GM23338 (cell line): ENCODE data around the gene PDE4D. TPM values are rescaled to one million over a fixed set of nuclear protein-coding genes. Genes with fewer than 3 reads are reported as not detected.

ENCODE experiments used
- ATAC-seq: fragments of 200-7000 bp; cut with Tn5 transposase; 3 replicates; pipeline ENCODE4 v1.9.1; 2020
- DNase-seq: peaks from one replicate; pipeline ENCODE4 v3.0.0-alpha.2; 2015; ENCODE audit warnings: low spot score
- H2AFZ ChIP-seq: fragments of 200-600 bp; sonication (generic); 2 replicates; pipeline ENCODE4 v1.8.0; 2016; ENCODE audit warnings: antibody characterized with exemption, mild to moderate bottlenecking, moderate library complexity
- H3F3A ChIP-seq: fragments of 200-600 bp; sonication (generic); replicated peaks from 2 replicates; pipeline ENCODE4 v1.8.0; 2017; ENCODE audit warnings: antibody characterized with exemption, mixed run types, low read depth
- H3K27ac ChIP-seq: fragments of 200-600 bp; sonication (generic); 2 replicates; pipeline ENCODE4 v1.6.1; 2016; ENCODE audit warnings: low read depth
- H3K27me3 ChIP-seq: fragments of 200-600 bp; sonication (generic); 2 replicates; pipeline ENCODE4 v1.8.0; 2016; ENCODE audit warnings: mild to moderate bottlenecking, mixed run types, moderate library complexity; ENCODE audit not compliant: insufficient read depth
- H3K36me3 ChIP-seq: fragments of 200-600 bp; sonication (generic); 2 replicates; pipeline ENCODE4 v1.8.0; 2016; ENCODE audit warnings: mild to moderate bottlenecking; ENCODE audit not compliant: insufficient read depth
- H3K4me1 ChIP-seq: fragments of 200-600 bp; sonication (generic); 2 replicates; pipeline ENCODE4 v1.8.0; 2016; ENCODE audit warnings: mild to moderate bottlenecking, moderate library complexity; ENCODE audit not compliant: insufficient read depth
- H3K4me2 ChIP-seq: fragments of 200-600 bp; sonication (generic); 2 replicates; pipeline ENCODE4 v1.7.1; 2017; ENCODE audit warnings: mixed run types
- H3K4me3 ChIP-seq: fragments of 200-600 bp; sonication (generic); 2 replicates; pipeline ENCODE4 v1.6.1; 2016; ENCODE audit warnings: mixed run types
- H3K79me2 ChIP-seq: fragments of 200-600 bp; sonication (generic); replicated peaks from 2 replicates; pipeline ENCODE4 v1.8.0; 2017; ENCODE audit warnings: mild to moderate bottlenecking; ENCODE audit not compliant: insufficient read depth
- H3K9me2 ChIP-seq: fragments of 200-600 bp; sonication (generic); 2 replicates; pipeline ENCODE4 v1.8.0; 2017; ENCODE audit not compliant: insufficient read depth
- H4K20me1 ChIP-seq: fragments of 200-600 bp; sonication (generic); replicated peaks from 2 replicates; pipeline ENCODE4 v1.8.0; 2017; ENCODE audit warnings: mild to moderate bottlenecking; ENCODE audit not compliant: insufficient read depth
- H3K27ac Mint-ChIP-seq: 2 replicates; pipeline ENCODE4 v1.8.0; 2020; ENCODE audit warnings: inconsistent platforms, mild to moderate bottlenecking, moderate library complexity, mixed read lengths
- H3K27me3 Mint-ChIP-seq: 3 replicates; pipeline ENCODE4 v1.8.0; 2022; ENCODE audit warnings: low read depth, mild to moderate bottlenecking, moderate library complexity, mixed read lengths, inconsistent platforms; ENCODE audit not compliant: insufficient read depth, poor library complexity
- H3K36me3 Mint-ChIP-seq: 3 replicates; pipeline ENCODE4 v1.8.0; 2021; ENCODE audit warnings: low read depth, mild to moderate bottlenecking, inconsistent platforms, moderate library complexity, mixed read lengths
- H3K4me1 Mint-ChIP-seq: 3 replicates; pipeline ENCODE4 v1.8.0; 2020; ENCODE audit warnings: mild to moderate bottlenecking, inconsistent platforms, mixed read lengths
- H3K4me3 Mint-ChIP-seq: 3 replicates; pipeline ENCODE4 v1.8.0; 2021; ENCODE audit warnings: moderate library complexity, mild to moderate bottlenecking, inconsistent platforms, mixed read lengths
- H3K9me3 Mint-ChIP-seq: 3 replicates; pipeline ENCODE4 v1.8.0; 2020; ENCODE audit warnings: moderate library complexity, mild to moderate bottlenecking, inconsistent platforms, mixed read lengths
- CREB1 ChIP-seq: fragments of 250-450 bp; sonication (Bioruptor Pico); IDR thresholded peaks from 2 replicates; pipeline ENCODE4 v1.5.0; 2020; ENCODE audit warnings: low read depth, mild to moderate bottlenecking, moderate library complexity
- EZH2 ChIP-seq: fragments of 200-600 bp; sonication (generic); IDR thresholded peaks from one replicate; pipeline ENCODE4 v1.8.0; 2017; ENCODE audit warnings: antibody characterized with exemption, mild to moderate bottlenecking, low read depth; ENCODE audit not compliant: unreplicated experiment
- EZH2phosphoT487 ChIP-seq: fragments of 200-600 bp; sonication (generic); IDR thresholded peaks from one replicate; pipeline ENCODE4 v1.8.1; 2018; ENCODE audit warnings: antibody characterized with exemption; ENCODE audit not compliant: unreplicated experiment
- JUNB ChIP-seq: IDR thresholded peaks from one replicate; pipeline ENCODE4 v1.6.1; 2016; ENCODE audit warnings: antibody characterized with exemption; ENCODE audit not compliant: unreplicated experiment
- NANOG ChIP-seq: IDR thresholded peaks from 2 replicates; pipeline ENCODE4 v1.6.1; 2016; ENCODE audit warnings: antibody characterized with exemption, borderline replicate concordance
- POLR2AphosphoS5 ChIP-seq: IDR thresholded peaks from 2 replicates; pipeline ENCODE4 v1.6.1; 2016; ENCODE audit warnings: antibody characterized with exemption, low read depth
- STAT1 ChIP-seq: IDR thresholded peaks from one replicate; pipeline ENCODE4 v1.6.1; 2016; ENCODE audit warnings: antibody characterized with exemption; ENCODE audit not compliant: unreplicated experiment
- ZNF114 ChIP-seq: fragments of 250-450 bp; sonication (Bioruptor Pico); IDR thresholded peaks from 2 replicates; pipeline ENCODE4 v1.5.0; 2020; ENCODE audit warnings: mild to moderate bottlenecking, moderate library complexity
- ZNF331 ChIP-seq: fragments of 250-450 bp; sonication (Bioruptor Pico); IDR thresholded peaks from 2 replicates; pipeline ENCODE4 v1.5.0; 2020; ENCODE audit warnings: low read depth, mild to moderate bottlenecking, moderate library complexity
- polyA plus RNA-seq: library from polyadenylated mRNA; unstranded; fragments of >200 nt; fragmentation: Nextera tagmentation; extraction: Ambion mirVana; gene quantifications from 2 replicates; pipeline ENCODE4 v1.2.1, GENCODE V29; 2016
- total RNA-seq: library from RNA; depleted of rRNA; stranded (reverse); fragments of >200 nt; shearing (Covaris generic); gene quantifications from 2 replicates; pipeline ENCODE4 v1.2.3, GENCODE V29; 2014
- TF ChIP-seq, protein P1 (sequence below): fragments of 250-450 bp; sonication (Bioruptor Pico); IDR thresholded peaks from 2 replicates; pipeline ENCODE4 v1.5.0; 2020; ENCODE audit warnings: mild to moderate bottlenecking, moderate library complexity
- TF ChIP-seq, protein P2 (sequence below), 2 experiments: fragments of 200-600 bp in 1 of 2; sonication (generic) in 1 of 2; conservative IDR thresholded peaks; 2 replicates each; pipeline versions ENCODE4 v1.5.1 to v1.6.1; 2016 to 2017; ENCODE audit warnings: antibody characterized with exemption in 2 of 2, low read depth in 2 of 2, mild to moderate bottlenecking in 2 of 2, moderate library complexity in 1 of 2
- TF ChIP-seq, protein P3 (sequence below): IDR thresholded peaks from 2 replicates; pipeline ENCODE4 v1.6.1; 2016; ENCODE audit warnings: antibody characterized with exemption
- TF ChIP-seq, protein P4 (sequence below): IDR thresholded peaks from one replicate; pipeline ENCODE4 v1.6.1; 2018; ENCODE audit warnings: antibody characterized with exemption; ENCODE audit not compliant: unreplicated experiment

PDE4D gene
- total and polyA plus RNA-seq, 2 experiments from 2014 or later, result 2.1 to 4.7 TPM

DNA sequence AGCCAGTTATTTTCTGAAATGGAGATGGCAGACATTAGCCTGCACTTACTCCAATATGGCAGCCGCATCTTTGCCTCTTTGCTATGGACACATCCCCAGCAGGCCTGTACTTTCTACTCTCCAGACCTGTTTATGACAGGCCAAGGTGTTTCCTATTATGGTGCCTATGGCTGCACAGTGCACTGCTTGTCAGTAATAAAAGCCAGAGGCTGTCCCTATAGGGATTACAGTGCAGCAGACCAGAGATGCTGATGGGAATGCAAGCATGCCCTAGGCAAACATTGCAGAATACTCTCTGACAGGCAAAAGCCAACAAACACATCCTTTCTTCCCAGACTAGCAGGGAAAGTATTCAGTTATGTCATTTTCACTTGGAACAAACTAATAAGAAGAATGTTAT is 867.8 kb downstream of the PDE4D start:
- Histone ChIP-seq H3K36me3 (no peaks in the 10 kb centered on the region), H3K27me3 (no peaks in the 10 kb centered on the region), H2AFZ (no peak overlapping the region), H3K4me3 (no peak overlapping the region), H3K79me2 (no peaks in the 10 kb centered on the region; the same call in 1 of the 2 replicates), H3K9me2 (no peaks in the 10 kb centered on the region), H4K20me1 (no peaks in the 10 kb centered on the region), H3F3A (no peaks in the 10 kb centered on the region), H3K4me1 (no peaks in the 10 kb centered on the region), H3K4me2 (no peak overlapping the region), H3K27ac (no peak overlapping the region)
- TF ChIP-seq ZNF331 (CRISPR knock-in tag) (no peak), ZNF114 (CRISPR knock-in tag) (no peak), STAT1 (no peak), JUNB (no peak), CREB1 (no peak), POLR2AphosphoS5 (no peak), EZH2 (no peak), NANOG (no peak), EZH2phosphoT487 (no peak)
- TF ChIP-seq, protein P1, sequence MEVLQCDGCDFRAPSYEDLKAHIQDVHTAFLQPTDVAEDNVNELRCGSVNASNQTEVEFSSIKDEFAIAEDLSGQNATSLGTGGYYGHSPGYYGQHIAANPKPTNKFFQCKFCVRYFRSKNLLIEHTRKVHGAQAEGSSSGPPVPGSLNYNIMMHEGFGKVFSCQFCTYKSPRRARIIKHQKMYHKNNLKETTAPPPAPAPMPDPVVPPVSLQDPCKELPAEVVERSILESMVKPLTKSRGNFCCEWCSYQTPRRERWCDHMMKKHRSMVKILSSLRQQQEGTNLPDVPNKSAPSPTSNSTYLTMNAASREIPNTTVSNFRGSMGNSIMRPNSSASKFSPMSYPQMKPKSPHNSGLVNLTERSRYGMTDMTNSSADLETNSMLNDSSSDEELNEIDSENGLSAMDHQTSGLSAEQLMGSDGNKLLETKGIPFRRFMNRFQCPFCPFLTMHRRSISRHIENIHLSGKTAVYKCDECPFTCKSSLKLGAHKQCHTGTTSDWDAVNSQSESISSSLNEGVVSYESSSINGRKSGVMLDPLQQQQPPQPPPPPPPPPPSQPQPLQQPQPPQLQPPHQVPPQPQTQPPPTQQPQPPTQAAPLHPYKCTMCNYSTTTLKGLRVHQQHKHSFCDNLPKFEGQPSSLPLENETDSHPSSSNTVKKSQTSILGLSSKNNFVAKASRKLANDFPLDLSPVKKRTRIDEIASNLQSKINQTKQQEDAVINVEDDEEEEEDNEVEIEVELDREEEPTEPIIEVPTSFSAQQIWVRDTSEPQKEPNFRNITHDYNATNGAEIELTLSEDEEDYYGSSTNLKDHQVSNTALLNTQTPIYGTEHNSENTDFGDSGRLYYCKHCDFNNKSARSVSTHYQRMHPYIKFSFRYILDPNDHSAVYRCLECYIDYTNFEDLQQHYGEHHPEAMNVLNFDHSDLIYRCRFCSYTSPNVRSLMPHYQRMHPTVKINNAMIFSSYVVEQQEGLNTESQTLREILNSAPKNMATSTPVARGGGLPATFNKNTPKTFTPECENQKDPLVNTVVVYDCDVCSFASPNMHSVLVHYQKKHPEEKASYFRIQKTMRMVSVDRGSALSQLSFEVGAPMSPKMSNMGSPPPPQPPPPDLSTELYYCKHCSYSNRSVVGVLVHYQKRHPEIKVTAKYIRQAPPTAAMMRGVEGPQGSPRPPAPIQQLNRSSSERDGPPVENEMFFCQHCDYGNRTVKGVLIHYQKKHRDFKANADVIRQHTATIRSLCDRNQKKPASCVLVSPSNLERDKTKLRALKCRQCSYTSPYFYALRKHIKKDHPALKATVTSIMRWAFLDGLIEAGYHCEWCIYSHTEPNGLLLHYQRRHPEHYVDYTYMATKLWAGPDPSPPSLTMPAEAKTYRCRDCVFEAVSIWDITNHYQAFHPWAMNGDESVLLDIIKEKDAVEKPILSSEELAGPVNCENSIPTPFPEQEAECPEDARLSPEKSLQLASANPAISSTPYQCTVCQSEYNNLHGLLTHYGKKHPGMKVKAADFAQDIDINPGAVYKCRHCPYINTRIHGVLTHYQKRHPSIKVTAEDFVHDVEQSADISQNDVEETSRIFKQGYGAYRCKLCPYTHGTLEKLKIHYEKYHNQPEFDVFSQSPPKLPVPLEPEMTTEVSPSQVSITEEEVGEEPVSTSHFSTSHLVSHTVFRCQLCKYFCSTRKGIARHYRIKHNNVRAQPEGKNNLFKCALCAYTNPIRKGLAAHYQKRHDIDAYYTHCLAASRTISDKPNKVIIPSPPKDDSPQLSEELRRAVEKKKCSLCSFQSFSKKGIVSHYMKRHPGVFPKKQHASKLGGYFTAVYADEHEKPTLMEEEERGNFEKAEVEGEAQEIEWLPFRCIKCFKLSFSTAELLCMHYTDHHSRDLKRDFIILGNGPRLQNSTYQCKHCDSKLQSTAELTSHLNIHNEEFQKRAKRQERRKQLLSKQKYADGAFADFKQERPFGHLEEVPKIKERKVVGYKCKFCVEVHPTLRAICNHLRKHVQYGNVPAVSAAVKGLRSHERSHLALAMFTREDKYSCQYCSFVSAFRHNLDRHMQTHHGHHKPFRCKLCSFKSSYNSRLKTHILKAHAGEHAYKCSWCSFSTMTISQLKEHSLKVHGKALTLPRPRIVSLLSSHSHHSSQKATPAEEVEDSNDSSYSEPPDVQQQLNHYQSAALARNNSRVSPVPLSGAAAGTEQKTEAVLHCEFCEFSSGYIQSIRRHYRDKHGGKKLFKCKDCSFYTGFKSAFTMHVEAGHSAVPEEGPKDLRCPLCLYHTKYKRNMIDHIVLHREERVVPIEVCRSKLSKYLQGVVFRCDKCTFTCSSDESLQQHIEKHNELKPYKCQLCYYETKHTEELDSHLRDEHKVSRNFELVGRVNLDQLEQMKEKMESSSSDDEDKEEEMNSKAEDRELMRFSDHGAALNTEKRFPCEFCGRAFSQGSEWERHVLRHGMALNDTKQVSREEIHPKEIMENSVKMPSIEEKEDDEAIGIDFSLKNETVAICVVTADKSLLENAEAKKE (CRISPR knock-in tag), result no peak
- TF ChIP-seq, protein P2, sequence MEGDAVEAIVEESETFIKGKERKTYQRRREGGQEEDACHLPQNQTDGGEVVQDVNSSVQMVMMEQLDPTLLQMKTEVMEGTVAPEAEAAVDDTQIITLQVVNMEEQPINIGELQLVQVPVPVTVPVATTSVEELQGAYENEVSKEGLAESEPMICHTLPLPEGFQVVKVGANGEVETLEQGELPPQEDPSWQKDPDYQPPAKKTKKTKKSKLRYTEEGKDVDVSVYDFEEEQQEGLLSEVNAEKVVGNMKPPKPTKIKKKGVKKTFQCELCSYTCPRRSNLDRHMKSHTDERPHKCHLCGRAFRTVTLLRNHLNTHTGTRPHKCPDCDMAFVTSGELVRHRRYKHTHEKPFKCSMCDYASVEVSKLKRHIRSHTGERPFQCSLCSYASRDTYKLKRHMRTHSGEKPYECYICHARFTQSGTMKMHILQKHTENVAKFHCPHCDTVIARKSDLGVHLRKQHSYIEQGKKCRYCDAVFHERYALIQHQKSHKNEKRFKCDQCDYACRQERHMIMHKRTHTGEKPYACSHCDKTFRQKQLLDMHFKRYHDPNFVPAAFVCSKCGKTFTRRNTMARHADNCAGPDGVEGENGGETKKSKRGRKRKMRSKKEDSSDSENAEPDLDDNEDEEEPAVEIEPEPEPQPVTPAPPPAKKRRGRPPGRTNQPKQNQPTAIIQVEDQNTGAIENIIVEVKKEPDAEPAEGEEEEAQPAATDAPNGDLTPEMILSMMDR (conservative IDR thresholded peaks at IDR 0.05; ENCODE audit: low read depth in 2 of 2), result no peak
- TF ChIP-seq, protein P3, sequence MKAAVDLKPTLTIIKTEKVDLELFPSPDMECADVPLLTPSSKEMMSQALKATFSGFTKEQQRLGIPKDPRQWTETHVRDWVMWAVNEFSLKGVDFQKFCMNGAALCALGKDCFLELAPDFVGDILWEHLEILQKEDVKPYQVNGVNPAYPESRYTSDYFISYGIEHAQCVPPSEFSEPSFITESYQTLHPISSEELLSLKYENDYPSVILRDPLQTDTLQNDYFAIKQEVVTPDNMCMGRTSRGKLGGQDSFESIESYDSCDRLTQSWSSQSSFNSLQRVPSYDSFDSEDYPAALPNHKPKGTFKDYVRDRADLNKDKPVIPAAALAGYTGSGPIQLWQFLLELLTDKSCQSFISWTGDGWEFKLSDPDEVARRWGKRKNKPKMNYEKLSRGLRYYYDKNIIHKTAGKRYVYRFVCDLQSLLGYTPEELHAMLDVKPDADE, result no peak
- TF ChIP-seq, protein P4, sequence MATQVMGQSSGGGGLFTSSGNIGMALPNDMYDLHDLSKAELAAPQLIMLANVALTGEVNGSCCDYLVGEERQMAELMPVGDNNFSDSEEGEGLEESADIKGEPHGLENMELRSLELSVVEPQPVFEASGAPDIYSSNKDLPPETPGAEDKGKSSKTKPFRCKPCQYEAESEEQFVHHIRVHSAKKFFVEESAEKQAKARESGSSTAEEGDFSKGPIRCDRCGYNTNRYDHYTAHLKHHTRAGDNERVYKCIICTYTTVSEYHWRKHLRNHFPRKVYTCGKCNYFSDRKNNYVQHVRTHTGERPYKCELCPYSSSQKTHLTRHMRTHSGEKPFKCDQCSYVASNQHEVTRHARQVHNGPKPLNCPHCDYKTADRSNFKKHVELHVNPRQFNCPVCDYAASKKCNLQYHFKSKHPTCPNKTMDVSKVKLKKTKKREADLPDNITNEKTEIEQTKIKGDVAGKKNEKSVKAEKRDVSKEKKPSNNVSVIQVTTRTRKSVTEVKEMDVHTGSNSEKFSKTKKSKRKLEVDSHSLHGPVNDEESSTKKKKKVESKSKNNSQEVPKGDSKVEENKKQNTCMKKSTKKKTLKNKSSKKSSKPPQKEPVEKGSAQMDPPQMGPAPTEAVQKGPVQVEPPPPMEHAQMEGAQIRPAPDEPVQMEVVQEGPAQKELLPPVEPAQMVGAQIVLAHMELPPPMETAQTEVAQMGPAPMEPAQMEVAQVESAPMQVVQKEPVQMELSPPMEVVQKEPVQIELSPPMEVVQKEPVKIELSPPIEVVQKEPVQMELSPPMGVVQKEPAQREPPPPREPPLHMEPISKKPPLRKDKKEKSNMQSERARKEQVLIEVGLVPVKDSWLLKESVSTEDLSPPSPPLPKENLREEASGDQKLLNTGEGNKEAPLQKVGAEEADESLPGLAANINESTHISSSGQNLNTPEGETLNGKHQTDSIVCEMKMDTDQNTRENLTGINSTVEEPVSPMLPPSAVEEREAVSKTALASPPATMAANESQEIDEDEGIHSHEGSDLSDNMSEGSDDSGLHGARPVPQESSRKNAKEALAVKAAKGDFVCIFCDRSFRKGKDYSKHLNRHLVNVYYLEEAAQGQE, result no peak
- no peaks in the 10 kb centered on the region for H3K9me3 Mint-ChIP-seq
- DNase-seq, result no peak
- no peaks in the 10 kb centered on the region for H3K27me3 Mint-ChIP-seq
- ATAC-seq, result no peak
- no peak overlapping the region for H3K4me3 Mint-ChIP-seq
- peaks cover 3% of the 10 kb centered on the region for H3K4me1 Mint-ChIP-seq
- no peaks in the 10 kb centered on the region; the same call in 1 of the 3 replicates for H3K36me3 Mint-ChIP-seq
- H3K27ac Mint-ChIP-seq, result no peak overlapping the region
